HG03045 (cell line): Measurements from ENCODE around the gene APCDD1L.

Experiments used
- ATAC-seq: cut with Tn5 transposase; IDR thresholded peaks from one replicate; pipeline ENCODE4 v1.9.1; 2021; ENCODE audit warnings: mild to moderate bottlenecking, moderate library complexity; ENCODE audit not compliant: unreplicated experiment

The APCDD1L gene

GRCh38 chr20:58515233-58516212 is at the start of gene APCDD1L:
Gene APCDD1L, minus strand, starts transcription at chr20:58515399. Its CDS starts 692 bp downstream, at chr20:58514707.
- ATAC-seq, result no peak

GRCh38 chr20:58559368-58559729 is 44.1 kb upstream of the APCDD1L start:
- ATAC-seq, result no peak

GRCh38 chr20:58558486-58559367 is 43.5 kb upstream of the APCDD1L start:
- no peak for ATAC-seq

- ATAC-seq, result no peak
Measured at GRCh38 chr20:58557733-58558342, 42.6 kb upstream of the APCDD1L start.

GRCh38 chr20:58556961-58557360 is 41.8 kb upstream of the APCDD1L start:
- ATAC-seq, result no peak

- no peak for ATAC-seq
Measured at GRCh38 chr20:58555078-58555765, 40.0 kb upstream of the APCDD1L start.

GRCh38 chr20:58554541-58554940 is 39.3 kb upstream of the APCDD1L start:
- ATAC-seq, result no peak

- no peak for ATAC-seq
Measured at GRCh38 chr20:58553841-58554240, 38.6 kb upstream of the APCDD1L start.

- no peak for ATAC-seq
Measured at GRCh38 chr20:58553166-58553696, 38.0 kb upstream of the APCDD1L start.

- no peak for ATAC-seq
Measured at GRCh38 chr20:58552366-58552934, 37.3 kb upstream of the APCDD1L start.

GRCh38 chr20:58551631-58552030 is 36.4 kb upstream of the APCDD1L start:
- ATAC-seq, result no peak

GRCh38 chr20:58550275-58551059 is 35.3 kb upstream of the APCDD1L start:
- ATAC-seq, result no peak

GRCh38 chr20:58549231-58550209 is 34.3 kb upstream of the APCDD1L start:
- no peak for ATAC-seq

GRCh38 chr20:58547623-58548475 is 32.6 kb upstream of the APCDD1L start:
- ATAC-seq, result no peak

GRCh38 chr20:58546756-58547622 is 31.8 kb upstream of the APCDD1L start:
- ATAC-seq, result no peak

- ATAC-seq, result no peak
Measured at GRCh38 chr20:58546416-58546711, 31.2 kb upstream of the APCDD1L start.
